Stimulated activated CD8-positive, alpha-beta memory T cell treated with anti-CD3 and anti-CD28 coated beads, Interleukin-15, amount 100 ng/mL, for 4 hours (primary cell): Measurements from ENCODE around the gene UVRAG.

Experiments used
- DNase-seq, 2 donors: peaks; one replicate each; pipeline ENCODE4 v3.0.0-alpha.2; 2020; ENCODE audit warnings: low read depth in 2 of 2

Gene UVRAG

DNA sequence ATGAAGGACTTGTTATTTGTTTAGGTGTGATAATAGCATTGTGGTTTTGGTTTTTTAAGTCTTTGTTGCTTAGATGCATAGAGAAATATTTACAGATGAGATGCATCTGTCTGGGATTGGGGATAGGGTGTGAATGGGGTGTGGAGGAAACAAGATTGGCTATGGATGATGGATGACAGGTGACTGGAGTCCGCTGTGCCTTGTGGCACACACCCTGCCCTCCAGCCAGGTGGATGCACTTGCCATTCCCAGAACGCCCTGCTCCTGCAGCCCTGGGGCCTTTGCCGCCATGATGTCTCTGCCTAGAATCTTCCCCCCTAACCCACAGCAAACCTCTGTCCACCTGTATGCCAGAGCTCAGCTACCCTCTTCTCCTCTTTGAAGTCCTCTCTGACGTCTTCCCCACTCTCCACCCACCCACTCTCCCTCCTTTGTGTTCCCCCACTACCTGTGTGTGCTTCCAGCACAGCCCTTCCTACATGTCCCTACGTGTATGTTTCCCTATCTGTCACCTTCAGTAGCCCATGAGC is 336.6 kb downstream of the UVRAG start:
- no peak for DNase-seq

DNA sequence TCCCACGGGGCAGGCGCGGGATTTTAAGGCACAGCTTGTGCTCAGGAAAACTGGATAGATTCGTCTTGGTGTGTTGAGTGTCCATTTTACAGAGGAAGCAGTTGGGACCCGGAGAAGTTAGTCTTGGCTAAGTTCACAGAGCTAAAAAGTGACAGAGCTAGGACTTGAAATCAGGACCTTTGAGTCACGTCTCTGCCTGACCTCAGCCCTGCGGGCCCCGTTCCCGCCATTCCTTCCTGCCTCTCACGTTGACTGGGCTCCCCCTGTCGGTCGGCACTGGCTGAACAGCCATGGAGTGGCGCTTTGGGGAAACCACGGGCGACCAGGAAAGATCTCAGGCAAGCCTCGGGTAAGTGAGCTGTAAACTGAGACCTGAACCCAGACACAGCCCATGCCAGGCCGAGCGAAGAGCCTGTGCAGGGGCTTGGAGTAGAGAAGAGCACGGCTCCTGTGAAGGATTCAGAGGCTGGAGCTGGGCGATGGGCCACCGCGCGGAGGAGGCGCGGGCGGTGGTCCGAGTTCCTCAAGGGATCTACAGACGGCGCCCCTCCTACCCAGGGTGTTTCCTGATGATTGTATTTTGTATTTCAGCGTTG is 337.2 kb downstream of the UVRAG start:
- peak; percentile 54 to 64 for DNase-seq

DNA sequence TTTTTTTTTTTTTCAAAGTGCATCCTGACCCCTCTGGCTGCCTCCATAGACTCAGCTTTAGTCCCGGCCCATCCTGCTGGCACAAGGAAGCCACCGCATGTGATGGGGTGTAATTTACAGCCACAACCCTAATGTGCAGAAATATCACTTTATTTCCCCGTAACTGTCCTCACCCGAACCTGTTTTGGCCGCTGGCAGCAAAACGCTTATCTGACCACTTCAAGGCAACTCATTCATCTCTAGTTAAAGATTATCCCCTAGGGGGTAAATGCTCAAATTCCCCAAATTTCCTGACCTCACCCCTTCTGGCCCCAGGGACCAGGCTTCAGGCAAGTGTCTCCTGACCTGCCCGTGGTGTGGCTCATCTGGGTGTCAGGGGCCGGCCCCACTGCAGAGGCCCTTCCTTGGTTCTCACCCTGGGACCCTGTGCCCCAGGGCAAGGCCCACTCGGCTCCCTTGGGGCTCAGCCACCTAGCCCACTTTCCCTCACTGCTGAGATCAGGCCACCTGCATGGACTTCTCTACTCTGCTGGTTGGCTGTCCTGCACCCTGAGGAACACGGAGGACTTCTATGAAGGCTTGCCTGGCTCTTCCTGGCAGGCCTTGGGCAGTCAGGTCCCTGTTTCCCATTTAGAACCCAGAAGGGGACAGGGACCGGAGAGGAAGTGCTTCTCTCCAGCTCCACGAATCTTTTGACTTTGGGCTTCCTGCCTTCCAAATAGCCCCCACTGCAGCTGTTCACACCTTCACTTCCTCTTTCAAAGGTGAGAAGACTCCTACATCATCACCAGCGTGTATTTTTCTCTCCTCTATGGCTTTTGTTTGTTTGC is 337.9 kb downstream of the UVRAG start:
- no peak for DNase-seq

DNA sequence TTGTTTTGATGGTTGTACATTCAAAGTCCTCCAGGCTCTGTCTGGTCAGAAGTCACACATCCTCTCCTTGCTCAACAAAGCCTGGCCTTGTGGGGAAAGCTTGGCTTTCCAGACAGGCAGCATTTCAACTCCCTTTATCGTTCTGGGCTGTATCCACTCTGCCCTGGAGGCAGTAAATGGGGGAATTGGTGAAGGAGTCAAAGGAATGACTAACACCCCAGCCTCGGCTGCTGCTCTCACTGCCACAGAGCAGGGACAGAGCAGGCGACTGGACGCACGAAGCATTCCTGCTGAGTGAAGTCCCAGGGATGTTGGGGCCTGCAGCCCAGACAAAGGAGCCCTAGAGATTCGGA is 338.5 kb downstream of the UVRAG start:
- no peak for DNase-seq

DNA sequence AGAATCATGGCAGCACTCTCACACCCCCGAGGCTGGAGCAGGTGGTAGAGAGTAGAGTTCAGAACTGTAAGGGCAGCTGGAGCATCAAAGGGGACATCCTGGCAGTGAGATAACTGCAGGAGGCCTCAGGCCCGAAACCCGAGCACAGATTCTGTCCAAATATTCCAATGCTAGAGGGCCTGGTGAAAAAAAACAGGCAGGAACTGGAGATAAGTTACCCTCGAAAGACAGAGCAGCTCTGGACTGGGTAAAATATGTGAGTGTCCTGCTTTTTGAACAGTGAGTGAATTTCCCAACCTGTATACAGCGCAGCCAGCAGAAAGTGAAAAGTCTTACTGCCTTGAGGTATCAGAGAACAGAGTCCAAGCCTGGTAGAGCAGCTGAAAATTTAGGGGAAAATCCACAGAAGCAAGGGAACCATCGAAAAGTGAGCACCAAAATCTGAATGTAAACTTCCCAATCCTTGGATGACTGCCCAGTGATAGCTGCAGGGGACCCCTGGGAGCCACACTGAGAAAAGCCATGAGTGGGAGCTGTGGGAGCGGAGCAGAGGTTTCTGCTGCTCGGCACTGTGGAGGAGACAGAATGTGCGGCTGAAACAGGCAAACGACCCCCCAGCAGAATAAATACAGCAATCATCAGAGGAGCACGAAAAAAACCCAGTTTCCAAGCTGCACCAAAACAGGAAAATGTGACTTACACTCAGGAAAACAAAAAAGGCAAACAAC is 340.7 kb downstream of the UVRAG start:
- no peak for DNase-seq

DNA sequence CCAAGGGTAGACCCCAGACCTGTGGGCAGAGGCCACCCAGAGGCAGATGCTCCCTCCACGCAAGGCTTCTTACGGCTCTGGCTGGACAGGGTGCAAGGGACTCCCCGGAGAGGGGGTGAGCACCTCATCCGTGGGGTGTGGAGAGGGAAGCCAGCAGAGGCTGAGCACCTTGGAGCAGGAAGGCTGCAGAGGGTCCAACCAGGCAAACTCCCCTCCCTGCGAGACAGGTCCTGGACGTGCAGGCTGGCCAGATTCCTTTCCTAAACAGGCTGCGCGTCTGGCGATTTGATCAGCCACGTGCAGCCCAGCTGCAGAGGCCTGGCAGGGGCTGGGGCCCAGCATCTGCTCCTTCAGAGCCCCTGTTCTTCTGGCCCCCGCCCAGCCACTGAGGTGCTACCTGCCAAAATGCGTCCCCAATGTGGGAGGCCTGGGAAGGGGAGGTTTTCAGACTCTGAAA is 342.0 kb downstream of the UVRAG start:
- DNase-seq, result no peak

DNA sequence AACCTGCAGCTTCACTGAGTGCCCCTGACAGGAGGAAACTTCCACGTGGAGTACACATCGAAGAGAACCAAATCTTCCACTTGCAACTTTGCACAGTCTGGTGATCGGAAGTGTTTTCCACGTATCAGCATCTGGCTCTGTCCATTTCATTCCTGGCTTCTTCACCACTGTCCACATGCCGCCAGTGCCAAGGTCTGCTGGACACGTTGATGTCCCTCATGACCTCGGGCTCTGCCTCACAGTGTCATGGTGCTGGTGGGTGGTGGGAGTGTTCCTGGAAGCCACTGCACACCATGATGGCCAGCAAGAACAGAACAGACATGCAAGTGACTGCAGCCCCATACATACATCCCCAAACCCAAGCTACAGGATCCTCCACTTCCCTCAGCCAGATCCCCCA is 342.9 kb downstream of the UVRAG start:
- DNase-seq, result no peak

DNA sequence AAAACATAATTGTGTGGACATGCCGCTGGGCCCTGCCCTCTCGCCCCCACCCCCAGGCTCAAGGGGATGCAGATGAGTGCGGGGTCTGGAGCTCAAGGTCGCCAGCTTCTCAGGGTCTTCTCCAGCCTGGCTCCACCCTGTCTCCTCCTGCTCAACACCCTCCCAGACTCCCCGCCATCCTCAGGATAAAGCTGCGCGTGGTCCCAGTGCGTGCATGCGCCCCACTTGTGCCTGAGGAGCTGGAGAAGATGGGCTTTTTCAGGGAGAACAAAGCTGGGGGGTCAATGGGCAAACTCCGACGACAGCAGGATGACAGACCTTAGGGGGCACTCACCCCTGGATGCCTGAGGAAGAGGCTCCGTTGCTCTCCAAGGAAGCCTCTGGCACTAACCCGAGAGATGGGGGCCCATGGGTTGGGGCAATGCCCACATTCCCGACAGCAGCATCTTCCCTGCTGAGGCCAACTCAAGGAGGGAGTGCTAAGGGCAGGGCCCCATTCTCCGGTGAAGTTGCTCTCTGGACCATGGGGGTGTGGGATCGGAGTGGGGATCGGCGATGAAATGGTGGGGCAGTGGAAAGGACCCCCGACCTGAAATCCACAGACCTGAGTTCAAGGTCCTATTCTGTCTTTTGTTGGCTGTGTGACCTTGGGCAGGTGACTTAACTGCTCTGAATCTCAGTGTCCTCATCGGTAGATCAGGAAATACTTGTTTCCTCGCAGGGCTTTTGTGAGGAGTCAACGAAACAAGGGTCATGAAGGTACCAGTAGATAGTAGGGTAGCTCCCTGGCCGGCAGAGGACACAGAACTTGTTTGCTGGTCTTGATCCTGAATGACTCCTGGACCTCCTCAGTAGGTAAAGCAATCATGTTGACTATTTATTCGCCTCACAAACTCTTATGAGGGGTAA is 343.6 kb downstream of the UVRAG start:
- DNase-seq, result no peak

DNA sequence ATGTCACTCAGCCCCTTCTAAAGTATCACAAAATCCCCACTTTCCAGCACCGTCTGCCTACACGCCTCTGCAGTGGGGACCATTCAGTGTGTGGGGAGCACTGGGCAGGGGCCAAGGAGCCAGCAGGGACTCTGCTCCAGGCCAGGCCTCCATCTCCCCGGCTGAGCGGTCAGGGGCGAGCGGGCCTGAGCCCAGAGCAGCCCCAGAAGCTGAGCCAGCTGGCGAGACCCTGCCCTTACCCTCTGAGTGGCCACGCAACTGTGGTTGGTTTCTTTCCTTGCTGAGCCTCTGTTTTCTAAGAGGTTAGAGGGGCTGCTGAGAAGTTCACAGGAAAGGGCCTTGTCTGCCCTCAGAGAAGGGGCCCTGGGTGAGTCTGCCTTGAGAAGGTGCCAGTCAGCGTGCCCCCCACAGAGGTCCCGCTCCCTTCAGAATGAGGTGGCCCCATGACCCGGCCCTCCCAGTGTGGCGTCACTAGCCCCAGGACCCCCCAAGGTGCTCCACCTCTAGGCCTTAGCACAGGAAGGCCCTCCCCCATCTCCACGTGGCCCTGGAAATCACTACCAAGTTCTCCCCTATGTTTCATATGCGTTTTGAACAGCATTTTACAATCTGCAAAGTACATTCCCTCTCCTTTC is 344.4 kb downstream of the UVRAG start:
- no peak for DNase-seq

DNA sequence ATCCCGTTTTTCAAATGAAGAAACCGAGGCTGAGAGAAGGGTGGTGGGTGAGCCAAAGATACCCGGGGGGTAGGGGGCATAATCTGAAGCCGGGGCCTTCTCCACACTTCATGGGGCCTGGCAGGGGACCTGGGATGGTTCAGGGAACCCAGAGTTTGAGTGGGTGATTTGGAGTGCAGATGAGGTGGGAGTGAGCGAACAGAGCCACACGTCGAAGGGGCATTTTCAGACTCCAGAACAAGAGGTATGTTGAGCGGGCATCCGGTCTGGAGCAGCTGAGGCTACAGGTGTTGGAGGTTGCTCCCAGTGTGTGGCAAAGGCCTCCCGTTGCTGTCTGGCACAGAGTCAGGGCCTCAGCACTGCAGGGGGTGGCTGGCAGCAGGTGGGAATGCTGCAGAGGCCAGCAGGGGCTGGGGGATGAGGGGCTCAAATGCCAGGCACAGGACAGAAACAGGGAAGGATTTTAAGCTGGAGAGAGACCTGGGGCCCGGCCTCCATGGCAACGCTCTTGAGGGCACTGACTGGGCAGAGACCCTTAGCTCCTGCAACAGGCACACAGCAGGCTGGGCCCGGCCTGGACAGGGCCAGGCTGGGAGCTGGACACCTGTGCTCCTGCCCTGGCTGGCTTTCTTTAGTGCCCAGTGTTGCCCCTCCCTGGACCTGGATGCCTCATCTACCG is 345.1 kb downstream of the UVRAG start:
- DNase-seq, result no peak

DNA sequence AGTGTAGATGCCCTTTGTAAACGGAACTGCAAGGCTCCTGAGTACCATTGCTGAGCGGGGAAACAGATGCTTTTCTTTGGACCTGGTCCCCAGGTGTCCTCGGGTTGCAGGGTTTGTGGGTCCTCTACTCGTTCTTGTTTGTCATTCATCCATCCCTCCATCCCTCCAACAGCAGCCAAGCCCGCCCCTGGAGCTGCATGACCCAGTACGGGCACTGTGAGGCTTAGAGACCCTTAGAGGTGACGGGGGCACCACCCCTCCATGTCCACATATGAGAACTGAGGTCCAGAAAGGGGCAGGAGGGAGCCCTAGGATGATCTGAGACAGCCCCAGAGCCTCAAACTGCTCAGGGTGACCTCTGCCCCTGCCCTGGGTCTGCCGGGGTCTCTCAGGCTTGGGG is 345.8 kb downstream of the UVRAG start:
- no peak for DNase-seq

DNA sequence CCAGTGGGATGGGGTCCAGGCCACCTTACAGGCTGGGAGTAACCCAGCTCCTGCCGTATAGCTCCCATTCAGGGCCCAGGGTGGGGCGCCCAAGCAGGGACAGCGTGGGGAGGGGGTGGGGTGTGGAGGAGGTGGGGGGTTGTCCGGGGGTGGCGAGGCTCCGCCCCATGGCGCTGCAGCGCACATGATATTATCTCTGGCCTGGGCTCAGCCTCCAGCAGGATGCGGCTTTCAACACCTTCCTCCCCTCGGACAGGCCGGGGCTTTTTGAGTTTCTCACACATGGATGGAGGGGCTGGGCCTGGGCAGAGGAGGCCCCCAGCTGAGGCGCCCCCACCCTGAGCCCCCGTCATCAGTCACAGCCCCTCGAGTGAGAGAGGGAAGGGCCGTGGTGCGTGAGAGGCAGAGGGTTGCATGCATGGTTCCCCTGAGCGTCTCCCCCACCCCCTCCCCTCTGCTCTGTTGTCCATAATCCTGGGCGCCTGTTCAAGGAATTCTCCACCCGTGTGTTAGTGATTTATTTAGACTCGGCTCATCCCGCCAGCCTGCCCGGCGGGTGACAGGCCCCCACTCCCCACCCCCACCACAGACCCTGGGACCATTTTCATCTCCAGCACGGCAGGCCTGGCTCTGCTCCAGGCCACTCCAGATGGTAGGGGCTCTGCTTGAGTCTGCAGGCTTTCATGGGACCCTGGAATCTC is 346.4 kb downstream of the UVRAG start:
- DNase-seq, result no peak

DNA sequence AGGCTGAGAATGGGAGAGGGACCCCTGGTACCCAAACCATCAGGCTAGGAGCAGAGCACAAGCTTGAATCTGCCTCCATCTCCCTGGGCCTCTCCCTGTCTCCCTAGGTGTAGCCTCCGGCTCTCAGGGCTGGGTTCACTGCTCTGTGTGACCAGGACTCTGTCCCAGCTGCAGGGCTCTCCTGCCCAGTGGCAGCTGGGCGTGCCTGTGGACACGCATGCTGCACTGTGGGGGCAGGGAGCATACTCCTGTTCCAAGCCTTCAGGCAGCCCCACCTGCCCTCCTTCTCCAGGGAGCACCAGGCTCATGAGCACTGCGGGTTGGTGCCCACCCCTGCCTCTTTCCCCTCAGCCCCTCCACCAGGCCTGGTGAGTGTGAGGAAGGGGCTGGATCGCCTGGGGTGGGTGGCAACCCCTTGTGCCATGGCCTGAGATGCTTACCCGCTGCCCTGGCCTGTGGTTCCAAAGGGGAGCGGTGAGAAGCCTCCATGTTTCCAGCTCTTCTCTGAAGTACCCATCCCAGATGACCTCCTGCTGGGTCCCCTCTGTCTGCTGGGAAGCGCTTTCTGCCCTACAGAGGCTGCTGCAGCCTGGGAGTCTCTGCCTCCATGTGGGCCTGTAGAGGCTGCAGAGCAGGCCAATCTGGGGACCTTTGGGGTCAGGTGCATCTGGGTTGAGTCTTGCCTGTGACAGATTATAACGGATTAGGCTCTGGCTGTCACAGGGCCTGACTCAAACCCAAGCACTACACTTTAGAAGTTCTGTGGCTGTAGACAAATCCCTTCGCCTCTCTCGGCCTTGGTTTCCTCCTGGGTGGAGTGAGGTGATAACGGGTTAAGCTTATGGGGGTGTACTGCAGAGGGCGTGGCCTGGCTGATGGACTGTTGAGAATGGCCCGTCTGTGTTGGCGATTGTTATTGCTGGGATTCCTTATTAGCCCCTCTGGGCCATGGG is 347.6 kb downstream of the UVRAG start:
- DNase-seq, result no peak

DNA sequence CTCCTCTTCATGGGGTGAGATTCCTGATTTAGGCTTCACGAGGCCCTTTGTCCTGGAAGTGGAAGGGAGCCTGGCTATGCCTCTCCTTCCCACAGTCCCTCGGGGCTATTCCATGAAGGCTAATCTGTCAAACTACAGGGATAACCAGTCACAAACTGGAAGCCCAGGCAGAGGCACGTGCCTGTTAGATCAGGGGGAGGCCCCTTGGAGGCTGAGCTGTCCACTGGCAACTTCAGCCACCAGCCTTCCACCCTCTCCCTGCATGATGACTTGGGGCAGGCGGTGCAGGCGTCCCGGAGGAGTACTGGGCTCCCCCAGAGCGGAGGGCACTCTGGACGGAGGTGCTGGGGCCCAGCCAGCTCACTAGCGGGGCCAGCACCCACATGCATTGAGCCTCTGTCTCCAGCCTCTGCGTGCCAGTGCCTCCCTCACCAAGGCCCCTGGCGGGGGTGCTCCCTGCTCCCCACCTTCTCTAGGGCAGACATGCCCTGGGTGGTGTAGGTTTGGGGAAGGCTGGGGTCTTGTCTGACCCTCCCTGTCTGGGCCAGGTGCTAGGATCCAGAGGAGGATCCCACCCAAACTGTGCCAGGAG is 348.4 kb downstream of the UVRAG start:
- no peak for DNase-seq

DNA sequence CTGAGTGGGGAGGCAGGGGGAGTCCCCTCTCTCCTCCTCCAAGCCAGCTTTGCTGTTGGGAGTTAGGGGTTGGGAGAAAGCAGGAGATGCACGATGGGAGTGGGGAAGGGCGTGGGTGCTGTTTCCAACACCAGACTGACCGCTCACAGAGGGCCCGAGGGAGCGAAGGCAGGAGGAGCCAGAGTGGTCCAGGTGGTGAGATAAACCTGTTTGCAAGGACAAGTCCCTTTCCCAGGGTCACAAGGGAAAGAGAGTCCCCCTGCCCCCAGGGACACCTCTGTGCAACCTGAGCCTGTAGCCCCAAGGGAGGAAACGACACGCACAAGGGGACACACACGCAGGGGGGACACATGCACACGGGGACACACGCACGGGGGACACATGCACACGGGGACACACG is 349.1 kb downstream of the UVRAG start:
- no peak for DNase-seq

DNA sequence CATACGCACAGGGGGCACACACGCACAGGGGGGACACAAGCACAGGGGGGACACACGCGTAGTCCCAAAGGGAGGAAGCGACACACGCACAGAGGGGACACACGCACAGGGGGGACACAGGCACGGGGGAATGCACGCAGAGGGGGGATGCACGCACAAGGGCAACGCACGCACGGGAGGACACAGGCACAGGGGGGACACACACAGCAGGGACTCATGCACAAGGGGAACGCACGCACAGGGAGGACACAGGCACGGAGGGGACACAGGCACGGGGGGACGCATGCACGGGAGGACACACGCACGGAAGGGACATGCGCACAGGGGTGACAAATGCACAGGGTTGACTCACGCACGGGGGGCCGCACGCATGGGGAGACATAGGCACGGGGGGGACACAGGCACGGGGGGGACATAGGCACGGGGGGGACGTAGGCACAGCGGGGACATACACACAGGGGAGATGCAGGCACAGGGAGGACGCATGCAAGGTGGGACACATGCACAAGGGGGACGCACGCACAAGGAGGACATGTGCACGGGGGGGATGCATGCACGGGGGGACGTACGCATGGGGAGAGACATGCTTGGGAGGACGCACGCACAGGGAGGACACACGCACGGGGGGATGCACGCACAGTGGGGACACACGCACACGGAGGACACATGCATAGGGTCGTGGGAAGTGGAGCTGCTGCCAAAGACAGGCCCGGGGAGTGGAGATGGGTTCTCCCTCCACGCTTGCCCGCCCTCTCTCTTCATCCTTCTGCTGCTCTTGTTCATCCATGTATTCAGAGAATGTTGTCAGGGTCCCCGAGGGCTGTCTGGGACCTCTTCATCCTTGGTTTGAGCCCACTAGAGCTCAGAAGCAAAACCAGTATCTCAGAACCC is 350.1 kb downstream of the UVRAG start:
- DNase-seq, result no peak

DNA sequence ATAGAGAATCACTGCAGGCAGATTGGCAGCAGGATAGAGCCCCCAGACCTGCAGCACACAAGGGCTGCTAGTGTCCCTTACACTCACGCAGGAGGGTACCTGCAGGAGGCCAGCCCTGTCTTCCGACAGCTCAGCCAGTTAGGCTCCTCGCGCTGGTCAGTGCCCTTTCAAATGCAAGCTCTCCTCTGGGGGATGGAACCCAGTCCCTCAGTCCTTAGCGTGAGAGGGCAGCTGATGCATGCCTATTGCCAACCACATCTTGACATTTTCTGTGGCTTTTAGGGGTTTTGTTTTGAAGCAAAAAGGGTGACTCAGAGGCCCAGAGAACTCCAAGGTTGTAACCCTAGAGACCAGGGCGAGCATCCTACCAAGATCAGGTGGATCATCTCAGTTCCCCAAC is 351.3 kb downstream of the UVRAG start:
- no peak for DNase-seq
